AG09309 (cell line): ENCODE results near the gene CLSTN1.

Experiments used
- DNase-seq: peaks from one replicate; pipeline ENCODE4 v3.0.0-alpha.2; 2010; ENCODE audit warnings: low read depth
- H3K4me3 ChIP-seq: 2 replicates; pipeline ENCODE4 v1.5.1; 2011; ENCODE audit warnings: mild to moderate bottlenecking, low read depth, low read length, moderate library complexity; ENCODE audit not compliant: control insufficient read depth
- TF ChIP-seq, protein P1 (sequence below): IDR thresholded peaks from 2 replicates; pipeline ENCODE4 v1.5.1; 2011; ENCODE audit warnings: mild to moderate bottlenecking, low read depth, low read length, inconsistent platforms; ENCODE audit not compliant: insufficient read depth, control insufficient read depth; ENCODE audit errors: missing control alignments

Gene CLSTN1

DNA sequence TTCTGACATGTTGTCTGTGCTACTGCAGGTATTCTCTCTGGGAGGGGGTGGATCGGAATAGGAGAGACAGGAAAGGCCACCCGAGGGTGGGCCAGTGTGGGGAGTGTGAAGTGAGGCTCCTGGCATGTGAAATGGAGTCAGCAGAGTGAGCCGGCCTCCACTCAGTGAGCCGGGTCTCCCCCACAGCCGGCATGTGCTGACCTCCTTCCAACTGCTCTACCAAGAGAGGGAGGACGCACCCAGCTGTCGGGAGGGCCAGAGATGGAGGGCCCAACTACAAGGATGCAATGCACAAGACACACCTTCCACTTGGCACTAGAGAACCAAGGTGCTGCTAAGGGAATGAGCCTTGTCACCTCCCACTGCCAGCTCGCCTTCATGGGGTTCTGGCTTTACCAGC, 28.2 kb upstream of the CLSTN1 start:
- DNase-seq, result no peak
- TF ChIP-seq, protein P1, sequence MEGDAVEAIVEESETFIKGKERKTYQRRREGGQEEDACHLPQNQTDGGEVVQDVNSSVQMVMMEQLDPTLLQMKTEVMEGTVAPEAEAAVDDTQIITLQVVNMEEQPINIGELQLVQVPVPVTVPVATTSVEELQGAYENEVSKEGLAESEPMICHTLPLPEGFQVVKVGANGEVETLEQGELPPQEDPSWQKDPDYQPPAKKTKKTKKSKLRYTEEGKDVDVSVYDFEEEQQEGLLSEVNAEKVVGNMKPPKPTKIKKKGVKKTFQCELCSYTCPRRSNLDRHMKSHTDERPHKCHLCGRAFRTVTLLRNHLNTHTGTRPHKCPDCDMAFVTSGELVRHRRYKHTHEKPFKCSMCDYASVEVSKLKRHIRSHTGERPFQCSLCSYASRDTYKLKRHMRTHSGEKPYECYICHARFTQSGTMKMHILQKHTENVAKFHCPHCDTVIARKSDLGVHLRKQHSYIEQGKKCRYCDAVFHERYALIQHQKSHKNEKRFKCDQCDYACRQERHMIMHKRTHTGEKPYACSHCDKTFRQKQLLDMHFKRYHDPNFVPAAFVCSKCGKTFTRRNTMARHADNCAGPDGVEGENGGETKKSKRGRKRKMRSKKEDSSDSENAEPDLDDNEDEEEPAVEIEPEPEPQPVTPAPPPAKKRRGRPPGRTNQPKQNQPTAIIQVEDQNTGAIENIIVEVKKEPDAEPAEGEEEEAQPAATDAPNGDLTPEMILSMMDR, result no peak
- no peak overlapping the region for H3K4me3 ChIP-seq

DNA sequence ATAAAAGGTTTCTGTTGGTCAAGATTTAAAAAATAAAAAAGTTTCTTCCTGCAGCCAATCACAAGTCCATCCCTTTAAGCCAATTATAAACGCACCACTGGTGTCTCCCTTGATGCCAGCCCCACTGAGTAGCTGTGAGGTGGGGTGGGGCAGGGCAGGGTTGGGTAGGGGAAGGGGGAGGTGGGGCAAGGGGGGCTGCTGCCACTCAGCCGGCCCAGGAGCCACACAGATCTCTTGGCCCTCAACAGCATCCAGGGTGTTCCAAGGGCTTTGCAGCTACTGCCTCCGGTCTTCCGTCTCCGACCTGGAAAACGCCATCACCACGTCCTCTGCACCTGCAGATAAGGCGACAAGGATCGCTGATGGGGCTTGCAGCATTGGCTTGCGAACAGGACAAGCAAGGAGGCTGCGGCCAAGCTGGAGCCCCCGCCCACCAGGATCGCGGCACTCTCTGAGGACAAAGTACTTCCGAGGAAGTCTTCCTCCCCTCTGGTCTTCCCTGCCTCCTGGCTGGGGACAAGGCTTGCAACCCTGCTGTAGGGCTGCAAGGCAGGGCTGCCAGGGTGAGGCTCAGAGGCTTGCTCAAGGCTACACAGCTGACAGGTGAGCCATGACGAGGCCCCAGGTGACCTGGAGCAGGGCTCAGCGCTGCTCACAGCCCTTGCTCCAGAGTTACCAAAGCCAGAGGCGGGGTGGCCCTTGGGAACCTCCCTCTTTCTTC, 26.8 kb upstream of the CLSTN1 start:
- no peak overlapping the region for H3K4me3 ChIP-seq
- DNase-seq, result no peak
- TF ChIP-seq, protein P1, result no peak

DNA sequence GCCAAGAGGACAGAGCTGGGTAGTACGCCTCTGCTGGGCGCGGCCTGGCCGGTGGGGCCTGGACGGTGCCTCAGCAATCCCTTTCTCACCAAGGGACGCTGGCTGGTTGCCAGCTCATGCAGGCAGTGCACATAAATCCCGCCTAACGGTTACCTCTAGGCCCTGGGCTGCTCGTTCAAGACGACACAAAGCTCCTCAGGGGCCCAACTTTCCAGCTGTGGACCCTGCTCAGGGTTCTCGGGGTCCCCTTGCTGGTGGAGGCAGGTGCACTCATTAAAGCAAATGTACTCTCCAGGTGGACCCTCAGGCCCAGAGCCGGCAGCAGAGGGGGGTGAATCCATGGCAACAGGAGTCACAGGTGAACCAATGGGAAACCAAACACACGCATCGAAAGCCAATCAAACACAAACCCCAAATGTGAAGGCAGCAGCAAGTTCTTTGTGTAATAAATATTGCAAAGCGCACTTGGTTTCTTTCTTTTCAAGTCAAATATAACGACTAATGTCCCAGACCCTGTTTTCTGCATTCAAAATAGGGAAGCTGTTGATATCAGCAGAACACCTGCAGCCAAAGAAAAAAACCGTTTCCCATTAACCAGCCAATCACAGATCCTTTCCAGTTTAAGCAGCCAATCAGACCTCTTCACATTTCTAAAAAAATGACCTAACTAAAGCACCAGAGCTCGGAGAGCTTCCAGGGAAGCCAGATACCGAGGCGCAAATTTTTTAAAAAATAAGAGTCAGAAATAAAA, 26.1 kb upstream of the CLSTN1 start:
- no peak for DNase-seq
- no peak overlapping the region for H3K4me3 ChIP-seq
- TF ChIP-seq, protein P1, result no peak

DNA sequence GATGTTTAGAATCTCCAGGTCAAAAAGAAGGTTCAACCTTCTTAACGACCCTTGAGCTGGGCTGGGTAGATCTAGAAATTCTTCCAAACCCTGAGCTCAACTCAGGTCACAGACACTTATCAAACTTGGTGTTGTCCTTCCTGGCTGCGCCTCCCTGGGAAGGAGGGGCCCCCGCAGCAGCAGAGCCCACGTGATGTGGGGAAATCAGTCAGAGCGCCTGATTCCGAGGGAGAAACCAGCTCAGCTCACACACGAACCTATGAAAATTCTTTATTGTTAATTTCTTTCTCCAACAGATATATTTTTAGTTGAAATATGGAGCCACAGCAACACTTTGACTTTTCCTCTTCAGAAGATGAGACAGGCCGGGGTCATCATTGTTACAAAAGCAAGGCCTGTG, 24.3 kb upstream of the CLSTN1 start:
- no peak overlapping the region for H3K4me3 ChIP-seq
- TF ChIP-seq, protein P1, result no peak
- no peak for DNase-seq

DNA sequence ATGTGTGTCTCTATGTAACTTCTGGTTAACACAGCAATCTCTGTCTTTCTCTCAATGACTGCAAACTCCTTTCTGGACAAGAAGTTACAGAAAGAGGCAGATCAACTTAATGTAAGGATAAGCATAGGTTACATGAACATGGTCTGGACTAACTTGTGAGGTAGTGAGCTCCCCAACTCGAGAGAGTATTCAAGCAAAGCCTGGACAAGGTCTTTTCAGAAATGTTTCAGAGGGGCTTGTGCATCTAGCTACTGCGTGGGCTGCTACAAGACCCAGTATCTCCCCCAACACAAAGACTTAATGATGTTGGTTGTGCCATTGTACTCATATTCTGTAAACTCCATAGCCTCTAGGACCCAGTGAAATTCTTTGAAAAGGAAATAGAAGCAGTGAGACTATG, 23.5 kb upstream of the CLSTN1 start:
- DNase-seq, result no peak
- TF ChIP-seq, protein P1, result no peak
- no peak overlapping the region for H3K4me3 ChIP-seq

DNA sequence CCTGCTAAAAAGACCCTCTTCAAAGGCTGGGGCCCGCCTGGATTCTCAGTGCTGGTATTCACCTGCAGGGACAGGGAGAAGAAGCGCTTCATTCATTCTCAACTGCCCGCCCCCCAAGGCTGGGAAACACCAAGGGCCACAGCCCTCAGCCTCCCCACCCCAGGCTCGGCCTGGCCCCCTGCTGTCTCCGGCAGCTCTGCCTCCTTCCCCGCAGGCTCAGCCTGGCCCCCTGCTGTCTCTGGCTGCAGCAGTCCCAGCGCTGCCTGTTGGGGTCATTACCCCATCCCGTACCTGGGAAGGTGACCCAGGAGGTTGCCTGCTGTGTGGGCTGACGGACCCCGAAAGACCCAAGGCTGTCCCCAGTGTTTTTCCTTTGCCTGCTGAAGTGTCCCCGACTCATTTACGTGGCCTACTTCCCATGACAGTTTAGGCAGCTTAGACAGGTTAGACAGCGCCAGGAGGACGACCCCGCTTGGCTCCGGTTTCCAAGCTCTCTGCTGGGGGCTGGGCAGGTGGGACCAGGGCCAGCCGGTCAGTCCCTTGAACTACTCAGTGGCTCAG, 22.9 kb upstream of the CLSTN1 start:
- DNase-seq, result no peak
- H3K4me3 ChIP-seq, result no peak overlapping the region
- TF ChIP-seq, protein P1, result no peak
